HL-60 (cell line): Measurements from ENCODE around the gene RIN3.

Experiments used
- DNase-seq, 2 experiments: peaks; one replicate each; pipeline ENCODE4 v3.0.0-alpha.2; 2010 to 2020; ENCODE audit warnings: low read depth in 1 of 2, low spot score in 1 of 2
- H3K27ac ChIP-seq: fragments of 250-450 bp; sonication (Bioruptor Pico); replicated peaks from 2 replicates; pipeline ENCODE4 v1.5.1; 2020; ENCODE audit warnings: mild to moderate bottlenecking, moderate library complexity
- H3K27me3 ChIP-seq: fragments of 250-450 bp; sonication (Bioruptor Pico); 2 replicates; pipeline ENCODE4 v1.5.1; 2021; ENCODE audit warnings: mild to moderate bottlenecking, moderate library complexity; ENCODE audit not compliant: insufficient read depth, poor library complexity, severe bottlenecking
- H3K4me3 ChIP-seq: replicated peaks from 2 replicates; pipeline ENCODE4 v1.5.1; 2011; ENCODE audit warnings: mild to moderate bottlenecking, control low read depth, low read length; ENCODE audit not compliant: insufficient read depth
- CTCF ChIP-seq: IDR thresholded peaks from one replicate; pipeline ENCODE4 v1.5.1; 2011; ENCODE audit warnings: low read length, control low read depth, inconsistent platforms; ENCODE audit not compliant: insufficient read depth
- GABPA ChIP-seq: IDR thresholded peaks from 2 replicates; pipeline ENCODE4 v1.6.1; 2012; ENCODE audit warnings: low read depth
- POLR2AphosphoS5 ChIP-seq: IDR thresholded peaks from 2 replicates; pipeline ENCODE4 v1.6.1; 2012; ENCODE audit warnings: low read depth
- REST ChIP-seq: IDR thresholded peaks from 2 replicates; pipeline ENCODE4 v1.6.1; 2012; ENCODE audit warnings: low read depth; ENCODE audit not compliant: insufficient replicate concordance
- SPI1 ChIP-seq: IDR thresholded peaks from 2 replicates; pipeline ENCODE4 v1.6.1; 2012; ENCODE audit warnings: low read depth, mild to moderate bottlenecking, borderline replicate concordance

RIN3 gene

GRCh38 chr14:92512807-92513203, 776 bp upstream of the RIN3 start:
- TF ChIP-seq SPI1 (no peak), REST (no peak)
- Histone ChIP-seq H3K4me3 (no peak overlapping the region), H3K27me3 (no peaks in the 10 kb centered on the region), H3K27ac (peak overlapping the region; percentile 98)
- DNase-seq, result no peak

- no peak for TF ChIP-seq SPI1
- no peak for TF ChIP-seq CTCF
- TF ChIP-seq POLR2AphosphoS5, result peak; percentile 30; the same call in 1 of the 2 replicates
- TF ChIP-seq GABPA, result no peak
- TF ChIP-seq REST, result no peak
- peak overlapping the region; percentile 98 for H3K27ac ChIP-seq
- DNase-seq, result no peak
- peak overlapping the region; percentile 53 for H3K4me3 ChIP-seq
- no peaks in the 10 kb centered on the region for H3K27me3 ChIP-seq
Observed at GRCh38 chr14:92513966-92514843, 624 bp downstream of the RIN3 start.

GRCh38 chr14:92514844-92515514, 1.4 kb downstream of the RIN3 start:
- H3K27ac ChIP-seq, result peak overlapping the region; percentile 98
- H3K27me3 ChIP-seq, result no peaks in the 10 kb centered on the region
- peak overlapping the region; percentile 53 for H3K4me3 ChIP-seq

More at GRCh38 chr14:92514844-92515514, 1.4 kb downstream of the RIN3 start:
- peak in 1 of 2 experiments; percentile 32 for DNase-seq
- TF ChIP-seq REST (no peak), GABPA (no peak), SPI1 (peak; percentile 82)
